GM13976 (cell line): ENCODE data around the gene CYP2A13.
"Not testable (repeated sequence)": the region's sequence is repeated elsewhere in the genome, so short reads cannot be mapped to it uniquely, and the experiment has no call there.

Experiments used
- DNase-seq: peaks from one replicate; pipeline ENCODE4 v3.0.0; 2012; ENCODE audit warnings: low spot score
- in situ Hi-C: fragments of 300-500 bp; cut with MboI; formaldehyde crosslinking; loops from one replicate; pipeline ENCODE4 v1.12.0; 2022; ENCODE audit warnings: low sequenced_read_pairs, mixed read lengths, inconsistent platforms; ENCODE audit not compliant: unreplicated experiment
- TF ChIP-seq, protein P1 (sequence below): IDR thresholded peaks from 2 replicates; pipeline ENCODE4 v1.5.1; 2012; ENCODE audit warnings: borderline replicate concordance, mild to moderate bottlenecking; ENCODE audit not compliant: insufficient read depth; ENCODE audit errors: extremely low read depth, missing control alignments, control extremely low read depth

CYP2A13 gene, protein sequence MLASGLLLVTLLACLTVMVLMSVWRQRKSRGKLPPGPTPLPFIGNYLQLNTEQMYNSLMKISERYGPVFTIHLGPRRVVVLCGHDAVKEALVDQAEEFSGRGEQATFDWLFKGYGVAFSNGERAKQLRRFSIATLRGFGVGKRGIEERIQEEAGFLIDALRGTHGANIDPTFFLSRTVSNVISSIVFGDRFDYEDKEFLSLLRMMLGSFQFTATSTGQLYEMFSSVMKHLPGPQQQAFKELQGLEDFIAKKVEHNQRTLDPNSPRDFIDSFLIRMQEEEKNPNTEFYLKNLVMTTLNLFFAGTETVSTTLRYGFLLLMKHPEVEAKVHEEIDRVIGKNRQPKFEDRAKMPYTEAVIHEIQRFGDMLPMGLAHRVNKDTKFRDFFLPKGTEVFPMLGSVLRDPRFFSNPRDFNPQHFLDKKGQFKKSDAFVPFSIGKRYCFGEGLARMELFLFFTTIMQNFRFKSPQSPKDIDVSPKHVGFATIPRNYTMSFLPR

DNA sequence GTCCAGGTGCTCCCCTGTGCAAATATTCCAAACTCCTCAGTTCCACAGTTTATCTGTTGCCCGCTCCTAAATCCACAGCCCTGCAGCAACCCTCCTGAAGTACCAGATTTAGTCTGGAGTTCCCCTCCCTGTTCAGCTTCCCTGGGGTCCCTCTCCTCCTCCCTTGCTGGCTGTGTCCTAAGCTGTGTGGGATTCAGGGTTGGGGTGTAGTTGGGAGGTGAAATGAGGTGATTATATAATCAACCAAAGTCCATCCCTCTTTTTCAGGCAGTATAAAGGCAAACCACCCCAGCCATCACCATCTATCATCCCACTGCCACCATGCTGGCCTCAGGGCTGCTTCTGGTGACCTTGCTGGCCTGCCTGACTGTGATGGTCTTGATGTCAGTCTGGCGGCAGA, at the start of gene CYP2A13:
Gene CYP2A13, plus strand, starts transcription at position 301 of the 400 bp plus-strand sequence. Its CDS starts 21 bp downstream, at position 322.
- in situ Hi-C loops: no loop called here
- no peak for DNase-seq
- TF ChIP-seq, protein P1, sequence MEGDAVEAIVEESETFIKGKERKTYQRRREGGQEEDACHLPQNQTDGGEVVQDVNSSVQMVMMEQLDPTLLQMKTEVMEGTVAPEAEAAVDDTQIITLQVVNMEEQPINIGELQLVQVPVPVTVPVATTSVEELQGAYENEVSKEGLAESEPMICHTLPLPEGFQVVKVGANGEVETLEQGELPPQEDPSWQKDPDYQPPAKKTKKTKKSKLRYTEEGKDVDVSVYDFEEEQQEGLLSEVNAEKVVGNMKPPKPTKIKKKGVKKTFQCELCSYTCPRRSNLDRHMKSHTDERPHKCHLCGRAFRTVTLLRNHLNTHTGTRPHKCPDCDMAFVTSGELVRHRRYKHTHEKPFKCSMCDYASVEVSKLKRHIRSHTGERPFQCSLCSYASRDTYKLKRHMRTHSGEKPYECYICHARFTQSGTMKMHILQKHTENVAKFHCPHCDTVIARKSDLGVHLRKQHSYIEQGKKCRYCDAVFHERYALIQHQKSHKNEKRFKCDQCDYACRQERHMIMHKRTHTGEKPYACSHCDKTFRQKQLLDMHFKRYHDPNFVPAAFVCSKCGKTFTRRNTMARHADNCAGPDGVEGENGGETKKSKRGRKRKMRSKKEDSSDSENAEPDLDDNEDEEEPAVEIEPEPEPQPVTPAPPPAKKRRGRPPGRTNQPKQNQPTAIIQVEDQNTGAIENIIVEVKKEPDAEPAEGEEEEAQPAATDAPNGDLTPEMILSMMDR: no peak

DNA sequence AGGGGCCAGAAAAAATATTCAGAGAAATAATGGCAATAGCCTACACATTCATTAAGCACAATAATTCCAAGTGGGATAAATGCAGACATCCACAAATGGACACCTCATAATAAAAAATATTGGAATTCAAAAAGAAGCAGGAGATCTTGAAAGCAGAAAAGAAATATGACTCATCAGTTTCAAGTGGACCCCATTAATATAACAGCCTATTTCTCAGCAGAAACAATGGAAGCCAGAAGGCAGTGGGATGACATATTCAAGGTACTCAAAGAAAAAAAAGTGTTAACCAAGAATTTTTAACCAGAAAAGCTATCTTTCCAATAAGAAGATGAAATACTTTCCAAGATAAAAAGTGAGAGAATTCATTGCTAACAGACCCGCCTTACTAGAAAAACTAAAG, 48.4 kb upstream of the CYP2A13 start:
- in situ Hi-C loops: no loop called here
- TF ChIP-seq, protein P1: no peak
- DNase-seq: no peak

DNA sequence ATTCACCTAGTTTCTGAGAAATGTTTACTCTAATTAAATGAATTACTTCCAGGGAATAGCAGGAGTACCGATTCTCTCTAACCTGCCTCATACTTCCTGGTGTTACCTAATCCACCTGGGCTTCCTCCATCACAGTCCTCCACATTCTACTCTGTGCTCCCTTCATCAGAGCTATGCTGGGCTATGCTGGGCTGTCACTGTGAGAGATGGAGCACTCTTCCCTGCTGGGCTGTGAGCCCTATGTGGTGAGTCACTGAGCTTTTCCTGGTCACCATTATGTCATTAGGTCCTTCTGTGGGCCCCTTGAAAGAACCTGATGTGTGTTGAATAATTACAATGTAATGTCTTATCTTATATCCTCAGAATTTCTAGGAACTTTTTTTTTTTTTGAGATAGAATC, 43.2 kb upstream of the CYP2A13 start:
- in situ Hi-C loops, DNase-seq: not testable (repeated sequence)

DNA sequence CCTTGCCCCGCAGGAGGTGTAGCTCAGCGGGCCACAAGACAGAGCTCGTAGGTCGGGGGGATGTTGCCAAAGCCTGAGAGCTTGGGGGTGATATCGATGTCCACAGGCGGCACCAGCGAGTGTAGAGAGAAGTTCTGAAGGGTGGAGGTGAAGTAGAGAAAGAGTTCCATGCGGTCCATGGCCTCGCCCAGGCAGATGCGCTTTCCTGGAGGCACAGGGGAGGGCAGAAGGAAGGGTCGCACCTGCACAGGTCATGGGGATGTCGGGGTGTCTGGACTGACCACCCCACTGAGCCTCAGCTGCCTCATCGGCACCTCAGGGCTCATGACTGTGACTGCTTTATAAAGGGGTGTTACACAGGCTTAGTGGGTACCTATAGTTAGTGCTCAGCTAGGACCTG, 37.8 kb upstream of the CYP2A13 start:
- TF ChIP-seq, protein P1: no peak
- DNase-seq: no peak
- in situ Hi-C loops: no loop called here

DNA sequence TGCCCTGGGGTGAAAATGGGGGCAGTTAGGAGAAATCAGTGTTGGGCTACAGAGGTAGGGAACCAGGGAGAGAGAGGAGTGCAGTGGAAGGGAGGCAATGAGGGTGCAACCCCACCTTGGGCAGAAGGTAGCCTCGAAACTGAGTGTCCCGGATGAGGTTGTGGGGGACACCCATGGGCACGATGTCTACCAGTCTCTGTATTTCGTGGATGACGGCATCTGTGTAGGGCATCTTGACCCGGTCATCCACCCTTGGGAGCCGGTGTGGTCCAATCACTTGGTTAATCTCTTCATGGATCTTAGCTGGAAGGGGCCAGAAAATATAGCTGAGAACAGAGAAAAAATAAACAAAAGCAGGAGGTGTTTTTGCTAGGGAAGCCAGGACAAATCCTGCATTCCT, 36.1 kb upstream of the CYP2A13 start:
- DNase-seq, in situ Hi-C loops: not testable (repeated sequence)

DNA sequence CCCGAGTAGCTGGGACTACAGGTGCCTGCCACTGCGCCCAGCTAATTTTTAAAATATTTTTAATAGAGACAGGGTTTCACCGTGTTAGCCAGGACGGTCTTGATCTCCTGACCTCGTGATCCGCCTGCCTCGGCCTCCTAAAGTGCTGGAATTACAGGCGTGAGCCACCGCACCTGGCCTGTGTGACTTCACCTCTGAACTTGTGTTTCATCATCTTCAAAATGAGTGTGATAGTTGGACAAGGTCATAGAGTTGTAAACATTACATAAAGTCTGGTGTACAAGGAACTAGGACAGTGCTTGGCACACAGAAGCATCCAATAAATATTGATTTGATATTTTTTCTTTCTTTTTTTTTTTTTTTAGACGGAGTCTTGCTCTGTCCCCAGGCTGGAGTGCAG, 34.9 kb upstream of the CYP2A13 start:
- DNase-seq, in situ Hi-C loops: not testable (repeated sequence)

DNA sequence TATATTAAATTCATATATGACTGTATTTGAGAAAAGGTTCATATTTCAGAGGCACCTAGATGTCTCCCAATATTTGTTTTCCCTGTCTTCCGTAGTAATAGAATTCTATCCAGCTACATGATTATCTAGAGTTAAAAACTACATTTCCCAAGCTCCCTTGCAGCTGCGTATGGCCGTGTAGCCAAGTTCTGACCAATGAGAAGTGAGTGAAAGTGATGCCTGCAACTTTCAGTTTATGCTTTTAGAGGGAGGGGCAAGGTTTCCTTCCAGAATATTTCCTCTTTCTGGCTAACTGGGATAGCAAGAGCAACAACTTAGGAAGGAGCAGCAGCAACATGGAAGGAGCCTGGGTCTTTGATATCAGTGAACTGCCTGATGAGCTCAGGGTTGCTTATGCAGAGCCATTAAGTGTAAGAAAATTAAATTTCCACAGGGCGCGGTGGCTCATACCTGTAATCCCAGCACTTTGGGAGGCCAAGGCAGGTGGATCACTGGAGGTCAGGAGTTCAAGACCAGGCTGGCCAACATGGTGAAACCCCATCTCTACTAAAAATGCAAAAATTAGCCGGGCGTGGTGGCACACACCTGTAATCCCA, 23.2 kb upstream of the CYP2A13 start:
- no peak for DNase-seq
- TF ChIP-seq, protein P1: no peak
- in situ Hi-C loops: no loop called here

DNA sequence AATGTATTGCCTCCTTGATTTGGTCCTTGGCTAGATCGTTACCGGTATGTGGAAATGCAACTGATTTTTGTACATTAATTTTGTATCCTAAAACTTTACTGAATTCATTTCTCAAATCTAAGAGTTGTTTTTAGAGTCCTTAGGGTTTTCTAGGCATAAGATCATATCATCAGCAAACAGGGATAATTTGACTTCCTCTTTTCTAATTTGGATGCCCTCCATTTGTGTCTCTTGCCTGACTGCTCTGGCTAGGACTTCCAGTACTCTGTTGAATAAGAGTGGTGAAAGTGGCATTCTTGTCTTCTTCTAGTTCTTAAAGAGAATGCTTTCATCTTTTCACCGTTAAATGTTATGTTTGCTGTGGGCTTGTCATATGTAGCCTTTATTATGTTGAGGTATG, 12.0 kb upstream of the CYP2A13 start:
- no peak for DNase-seq
- TF ChIP-seq, protein P1: no peak
- in situ Hi-C loops: no loop called here
